ENCODE results near the gene ANKRD24. TPM values are rescaled to one million over a fixed set of nuclear protein-coding genes. Genes with fewer than 3 reads are reported as not detected.

The ANKRD24 gene
- total and polyA plus RNA-seq, 2 of the 13 experiments (the other 11 are each of a cell fraction or from before 2014, with no cell fraction given): 0.13 to 0.24 TPM

DNA sequence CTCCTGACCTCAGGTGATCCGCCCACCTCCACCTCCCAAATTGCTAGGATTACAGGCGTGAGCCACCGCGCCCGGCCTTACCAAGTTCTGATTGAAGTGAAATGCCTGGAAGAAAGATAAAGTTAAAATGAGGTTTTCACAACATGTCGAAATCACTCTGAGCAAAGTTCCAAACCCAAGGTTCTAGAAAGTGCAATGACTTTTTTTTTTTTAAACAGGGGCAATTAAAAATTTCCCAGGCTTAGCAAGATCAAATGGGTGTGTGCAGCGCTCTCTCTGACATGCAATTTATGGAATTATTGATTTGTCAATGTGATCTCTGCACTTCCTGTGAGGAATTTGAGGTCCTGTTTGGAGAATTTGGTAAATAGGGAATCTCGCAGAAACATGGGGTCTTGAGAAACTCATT, 45.8 kb upstream of the ANKRD24 start (continued):
- TF ChIP-seq HNF4G (IDR thresholded peaks at IDR 0.05; ENCODE audit: borderline replicate concordance, low read depth, low read length): peak; percentile 34; the same call in 1 of the 2 replicates
- no peak for TF ChIP-seq HNF4G (CRISPR knock-in tag; IDR thresholded peaks at IDR 0.05; ENCODE audit: borderline replicate concordance, low read depth)
- TF ChIP-seq SP1 (IDR thresholded peaks at IDR 0.05): no peak
- no peak for TF ChIP-seq SP1 (CRISPR knock-in tag; IDR thresholded peaks at IDR 0.05)
- TF ChIP-seq ZNF451 (CRISPR knock-in tag; IDR thresholded peaks at IDR 0.05): no peak

DNA sequence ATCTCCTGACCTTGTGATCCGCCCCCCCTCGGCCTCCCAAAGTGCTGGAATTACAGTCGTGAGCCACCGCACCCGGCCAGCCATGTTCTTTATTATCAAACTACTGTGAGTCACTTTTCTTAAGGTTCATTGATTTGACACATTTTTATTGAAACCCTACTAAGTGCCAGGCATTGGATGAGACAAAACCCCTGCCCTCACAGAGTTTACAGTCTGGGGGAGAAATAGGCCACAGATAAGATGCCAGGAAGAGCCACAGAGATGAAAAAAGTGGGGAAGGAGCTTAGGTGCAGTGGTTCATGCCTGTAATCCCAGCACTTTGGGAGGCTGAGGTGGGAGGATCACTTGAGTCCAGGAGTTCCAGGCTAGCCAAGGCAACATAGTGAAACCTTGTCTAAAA, 44.0 kb upstream of the ANKRD24 start:
- Histone ChIP-seq H3K27me3 (ENCODE audit: control insufficient read depth in 1 of 2, insufficient read depth in 2 of 2, low read length in 2 of 2) (no peaks in the 10 kb centered on the region), H2AFZ (ENCODE audit: low read length) (peak overlapping the region; percentile 27), H3K4me1 (ENCODE audit: insufficient read depth, low read length) (peaks cover 56% of the 10 kb centered on the region), H3K4me2 (ENCODE audit: low read depth, low read length) (peak overlapping the region; percentile 79), H3K4me3 (replicated peaks in 1 of 3; ENCODE audit: insufficient read depth in 1 of 3, low read depth in 2 of 3, low read length in 3 of 3) (0 out of 6 replicates have a peak overlapping the region, but pooled peaks of 1 of the 3 experiments have one; percentile 57), H3K9ac (ENCODE audit: insufficient read depth, low read depth, low read length) (no peak overlapping the region), H3K9me3 (ENCODE audit: low read length) (no peaks in the 10 kb centered on the region), H3K27ac (ENCODE audit: extremely low read length, insufficient read depth, low read length) (peak overlapping the region; percentile 33), H4K20me1 (ENCODE audit: insufficient read depth, low read length) (no peaks in the 10 kb centered on the region), H3K36me3 (replicated peaks in 1 of 2; ENCODE audit: control insufficient read depth in 1 of 2, insufficient read depth in 2 of 2, low read length in 2 of 2) (no peaks in the 10 kb centered on the region), H3K79me2 (ENCODE audit: insufficient read depth, low read length) (no peaks in the 10 kb centered on the region)
- in situ Hi-C loops (cut with HindIII; ENCODE audit: extremely low pct_ligation_motif_present, low pct_unique_long_range_greater_than_20kb) (no loop called here), intact Hi-C loops (cut with micrococcal nuclease; ENCODE audit: unreplicated experiment) (loop anchor here (10.0 kb wide), 1 partner anchor 134 kb away; the partner anchor contains the start of gene PIAS4)
- ChIA-PET POLR2A (interaction anchor here (0.6 to 1.7 kb wide), 3 partner anchors 9 to 35 kb away, joined by 3 to 9 read pairs (median 5); partner anchors contain the start of gene CREB3L3), CTCF (ENCODE audit: low intra/inter-chr PET ratio, low total read pairs) (no interaction called here)
- DNase-seq (ENCODE audit: low spot score) (no peak), ATAC-seq (no peak), FAIRE-seq (no peak)
- 6% methylated on average over 5 of the region's 5 CpGs for WGBS (ENCODE audit: low lambda C conversion rate)
- TF ChIP-seq ZKSCAN1 (IDR thresholded peaks at IDR 0.05; ENCODE audit: low read length) (peak; percentile 80), PAWR (CRISPR knock-in tag; IDR thresholded peaks at IDR 0.05; ENCODE audit: borderline replicate concordance) (no peak), MAZ (IDR thresholded peaks at IDR 0.05; ENCODE audit: borderline replicate concordance, low read depth, low read length) (no peak), MAZ (CRISPR knock-in tag; IDR thresholded peaks at IDR 0.05; ENCODE audit: low read depth) (no peak), ZNF460 (CRISPR knock-in tag; IDR thresholded peaks at IDR 0.05; ENCODE audit: borderline replicate concordance) (peak; percentile 26; the same call in 1 of the 2 replicates), ZMYM2 (CRISPR knock-in tag; IDR thresholded peaks at IDR 0.05) (peak; percentile 65; the same call in 1 of the 2 replicates)
- TF ChIP-seq, protein P1, sequence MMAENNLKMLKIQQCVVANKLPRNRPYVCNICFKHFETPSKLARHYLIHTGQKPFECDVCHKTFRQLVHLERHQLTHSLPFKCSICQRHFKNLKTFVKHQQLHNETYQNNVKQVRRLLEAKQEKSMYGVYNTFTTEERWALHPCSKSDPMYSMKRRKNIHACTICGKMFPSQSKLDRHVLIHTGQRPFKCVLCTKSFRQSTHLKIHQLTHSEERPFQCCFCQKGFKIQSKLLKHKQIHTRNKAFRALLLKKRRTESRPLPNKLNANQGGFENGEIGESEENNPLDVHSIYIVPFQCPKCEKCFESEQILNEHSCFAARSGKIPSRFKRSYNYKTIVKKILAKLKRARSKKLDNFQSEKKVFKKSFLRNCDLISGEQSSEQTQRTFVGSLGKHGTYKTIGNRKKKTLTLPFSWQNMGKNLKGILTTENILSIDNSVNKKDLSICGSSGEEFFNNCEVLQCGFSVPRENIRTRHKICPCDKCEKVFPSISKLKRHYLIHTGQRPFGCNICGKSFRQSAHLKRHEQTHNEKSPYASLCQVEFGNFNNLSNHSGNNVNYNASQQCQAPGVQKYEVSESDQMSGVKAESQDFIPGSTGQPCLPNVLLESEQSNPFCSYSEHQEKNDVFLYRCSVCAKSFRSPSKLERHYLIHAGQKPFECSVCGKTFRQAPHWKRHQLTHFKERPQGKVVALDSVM (CRISPR knock-in tag; IDR thresholded peaks at IDR 0.05): peak; percentile 30; the same call in 1 of the 2 replicates
- BruUV-seq (replicated peaks): no TSS peak
